ENCODE measurements around the gene PDK2.

Gene PDK2

DNA sequence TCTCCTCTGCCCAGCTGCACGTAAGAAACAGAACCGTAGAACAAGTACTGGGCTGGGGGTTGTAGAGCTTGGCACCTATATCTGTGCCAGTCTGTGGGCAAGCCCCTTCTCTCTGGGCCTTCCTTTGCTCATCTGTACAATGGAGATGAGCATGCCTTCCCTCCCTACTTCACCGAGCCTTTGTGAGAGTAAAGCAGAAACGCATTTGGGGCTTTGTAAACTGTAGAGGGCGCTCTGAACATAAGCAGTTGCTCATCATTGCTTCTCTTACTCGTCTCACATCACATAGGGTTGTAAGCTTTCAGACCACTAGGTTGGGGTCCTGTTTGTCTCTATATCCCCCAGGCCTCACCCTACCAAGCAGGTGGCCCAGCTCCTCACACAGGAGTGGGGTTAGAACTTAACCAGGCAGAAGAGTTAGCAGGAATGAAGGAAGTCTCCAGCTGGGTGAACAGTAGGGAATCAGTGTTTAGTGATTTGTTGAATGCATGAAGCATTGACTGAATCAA is 19.8 kb downstream of the PDK2 start:
- peak in 9 of 56 donors; percentile 13 to 48 (median 28) for DNase-seq

DNA sequence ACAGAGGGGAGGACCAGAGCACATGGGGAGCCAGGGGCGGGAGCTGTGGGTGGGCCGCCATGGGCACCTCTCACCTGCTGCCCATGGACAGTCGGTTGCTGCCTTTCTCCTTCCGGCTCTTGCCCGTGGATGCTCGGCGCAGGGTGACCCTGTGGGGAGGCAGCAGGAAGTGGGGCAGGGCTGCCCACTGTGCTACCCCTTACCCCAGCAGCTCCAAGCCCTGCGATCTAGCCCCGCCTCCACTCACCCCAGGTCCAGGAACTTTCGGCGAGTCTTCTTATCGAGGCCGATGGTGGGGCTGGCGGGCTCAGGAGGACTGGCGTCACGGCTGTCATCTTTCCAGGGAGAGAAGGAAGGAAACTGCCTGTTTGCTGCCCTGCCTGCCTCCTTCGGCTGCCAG is 20.6 kb downstream of the PDK2 start:
- DNase-seq: no peak

DNA sequence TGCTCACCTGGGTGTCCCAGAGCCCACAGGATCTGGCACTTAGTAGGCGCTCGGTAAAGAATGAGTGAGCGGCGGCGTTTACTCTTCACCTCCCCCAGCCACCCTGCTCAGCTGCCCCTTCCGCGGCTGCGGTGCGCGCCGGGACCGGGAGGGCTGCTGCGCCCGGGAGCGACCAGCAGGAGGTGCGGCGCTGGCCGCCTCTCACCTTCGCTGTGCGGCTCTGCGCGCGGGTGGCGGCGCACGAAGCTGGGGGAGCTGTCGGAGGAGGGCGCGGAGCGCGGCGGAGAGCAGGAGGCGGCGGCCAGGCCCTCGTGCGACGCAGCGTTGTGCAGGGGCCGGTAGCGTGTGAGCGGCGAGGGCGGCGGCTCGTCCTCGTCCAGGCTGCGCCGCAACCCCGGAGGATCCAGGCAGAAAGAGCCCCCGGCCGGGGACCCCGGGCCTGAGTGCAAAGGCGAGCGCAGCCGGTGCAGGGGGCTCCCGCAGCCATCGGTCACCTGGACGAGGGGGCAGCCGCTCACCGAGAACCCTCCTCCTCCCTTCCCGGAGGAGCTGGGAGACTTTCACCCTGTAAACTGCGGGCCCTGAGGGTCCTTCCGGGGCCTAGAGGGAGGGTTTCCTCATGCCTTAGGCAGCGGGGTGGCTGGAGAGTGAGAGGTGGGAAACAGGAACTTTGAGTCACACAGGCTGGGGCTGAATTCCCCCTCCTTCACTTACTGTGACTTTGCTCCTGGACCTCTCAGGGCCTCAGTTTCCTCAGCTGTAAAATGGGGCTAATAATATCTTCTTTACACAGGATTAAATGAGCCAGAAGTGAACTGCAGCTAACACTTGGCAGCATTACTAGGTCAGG is 22.3 kb downstream of the PDK2 start:
- DNase-seq: peak in 3 of 56 donors; percentile 25 to 36 (median 26)

DNA sequence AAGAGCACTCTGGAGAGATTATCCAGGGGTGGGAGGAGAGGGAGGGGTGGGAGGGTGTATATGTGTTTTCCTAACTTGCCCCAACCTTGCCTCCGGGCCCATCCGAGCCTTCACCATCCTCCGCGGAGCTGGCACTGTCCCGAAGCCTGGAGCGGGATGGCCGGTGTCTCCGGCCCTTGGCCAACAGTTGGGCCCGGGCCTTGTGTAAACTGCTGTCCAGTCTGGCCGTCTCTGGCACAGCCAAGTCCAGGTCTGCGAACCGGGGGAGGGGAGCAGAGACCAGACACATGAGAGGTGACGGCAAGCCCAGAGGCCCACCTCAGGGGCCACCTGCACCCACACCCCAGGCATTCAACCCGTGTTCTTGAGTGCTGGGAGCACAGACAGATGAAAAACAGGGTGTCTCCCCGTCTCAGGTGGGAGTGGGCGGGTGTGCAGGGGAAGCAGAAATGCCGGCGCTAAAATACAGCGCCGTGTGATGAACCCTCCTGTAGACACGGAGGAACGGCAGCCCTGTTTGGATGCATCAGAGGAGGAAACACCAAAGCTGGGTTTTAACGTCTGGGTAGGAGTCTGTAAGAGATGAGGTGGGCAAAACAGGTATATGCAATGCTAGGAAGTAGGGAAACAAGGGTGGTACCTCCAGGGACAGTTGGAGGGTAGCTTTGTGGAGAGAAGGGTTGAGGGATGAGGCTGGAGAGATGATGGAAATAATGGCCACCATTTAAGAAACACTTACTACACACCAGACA is 23.1 kb downstream of the PDK2 start:
- no peak for DNase-seq

DNA sequence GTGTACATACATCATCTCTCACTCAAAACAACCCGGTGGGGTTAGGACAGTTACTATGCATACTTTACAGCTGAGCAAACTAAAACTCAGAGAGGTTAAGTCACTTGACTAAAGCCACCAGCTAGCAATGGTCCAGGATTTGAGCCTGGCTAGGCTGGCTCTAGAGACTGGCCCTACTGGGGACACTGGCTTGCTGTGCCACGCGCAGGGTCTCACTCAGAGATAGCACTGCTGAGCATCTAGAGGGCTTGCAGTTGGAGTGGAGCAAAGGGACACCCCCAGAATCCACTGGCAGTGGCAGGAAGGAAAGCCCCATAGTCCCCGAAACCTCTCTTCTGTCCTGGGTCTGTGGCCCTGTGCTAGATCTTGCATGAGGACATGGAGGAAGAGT is 23.7 kb downstream of the PDK2 start:
- no peak for DNase-seq

DNA sequence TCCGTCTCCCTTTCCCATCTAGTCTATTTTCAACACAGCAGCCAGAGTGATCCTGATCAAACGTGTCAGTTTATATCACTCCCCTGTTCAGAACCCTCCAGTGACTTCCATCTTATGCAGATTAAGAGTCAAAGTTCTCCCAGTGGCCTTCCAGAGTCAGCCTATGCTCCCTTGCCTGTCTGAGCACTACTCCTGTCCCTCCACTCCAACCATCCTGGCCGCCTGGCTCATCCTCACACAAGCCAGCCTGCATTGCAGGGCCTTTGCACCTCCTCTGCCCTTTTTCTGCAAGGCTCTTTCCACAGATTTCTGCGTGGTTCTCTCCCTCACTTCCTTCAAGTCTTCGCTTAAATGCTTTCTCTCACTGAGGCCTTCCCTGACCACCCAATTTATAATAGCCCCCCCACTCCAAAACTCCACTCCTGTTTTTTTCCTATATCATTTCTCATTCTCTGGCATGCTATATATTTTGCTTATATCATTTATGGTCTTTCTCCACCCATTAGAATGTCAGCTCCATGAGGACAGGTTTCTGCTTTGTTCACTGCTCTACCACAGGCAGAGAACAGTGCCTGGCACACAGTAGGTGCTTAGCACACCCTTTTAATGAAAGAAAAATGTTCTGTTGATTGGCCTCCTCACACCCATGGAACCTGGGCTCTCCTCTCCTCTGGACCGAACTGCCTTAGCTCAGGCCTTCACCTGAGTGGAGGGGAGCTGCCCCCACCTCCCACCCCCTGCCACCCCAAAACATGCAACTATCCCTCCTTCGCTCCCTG is 25.5 kb downstream of the PDK2 start:
- DNase-seq: no peak

DNA sequence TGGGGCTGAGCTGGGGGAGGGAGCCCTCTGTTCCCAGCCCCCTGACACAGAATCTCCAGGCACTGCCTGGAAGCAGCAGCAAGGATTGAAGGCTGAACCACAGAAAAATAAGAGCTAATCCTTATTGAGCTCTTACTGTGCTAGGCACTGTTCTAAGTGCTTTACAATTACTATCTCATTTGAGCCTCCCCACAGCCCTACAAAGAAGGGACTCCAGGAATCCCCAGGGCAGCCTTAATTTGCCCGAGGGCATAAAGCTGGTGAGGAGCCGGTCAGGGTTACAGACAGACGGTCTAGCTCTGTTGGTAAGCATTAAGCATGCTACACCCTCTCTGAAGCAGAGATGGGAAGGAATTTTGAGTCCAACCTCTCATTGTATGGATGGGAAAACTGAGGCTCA is 27.8 kb downstream of the PDK2 start:
- DNase-seq: no peak

DNA sequence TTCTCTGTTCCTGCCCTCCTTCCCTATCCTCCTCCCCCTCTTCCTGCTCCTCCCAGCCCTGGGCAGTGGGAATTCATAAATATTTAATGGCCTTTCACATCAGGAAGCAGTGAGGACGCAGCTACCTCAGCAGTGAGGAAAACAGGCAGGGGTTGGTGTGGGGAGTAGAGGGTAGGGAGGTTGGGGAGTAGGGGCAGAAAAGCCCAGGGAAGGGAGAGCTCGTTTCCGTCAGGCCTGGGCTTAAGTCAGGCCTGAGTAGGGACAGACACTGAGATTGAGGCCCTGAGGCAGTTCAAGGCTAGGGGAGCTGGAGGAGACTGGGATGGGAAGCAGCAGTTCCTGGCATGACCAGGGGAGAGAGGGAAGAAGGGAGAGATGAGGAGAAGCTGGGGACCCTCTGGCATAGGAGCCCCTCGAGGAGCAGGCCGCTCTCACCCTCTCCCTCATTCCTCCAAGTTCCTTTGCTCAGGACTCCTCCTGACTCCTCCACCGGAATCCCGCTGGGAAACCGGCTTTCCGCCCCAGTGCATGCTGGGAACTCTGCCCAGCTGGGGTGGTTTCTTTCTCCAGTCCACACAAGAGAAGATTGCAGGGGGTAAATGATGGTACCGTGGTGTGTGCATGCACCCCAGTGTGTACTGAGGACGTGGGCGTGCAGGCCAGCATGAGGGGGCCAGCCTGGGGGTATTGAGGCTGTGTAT is 28.6 kb downstream of the PDK2 start:
- DNase-seq: peak in 6 of 56 donors; percentile 7 to 30 (median 20)

DNA sequence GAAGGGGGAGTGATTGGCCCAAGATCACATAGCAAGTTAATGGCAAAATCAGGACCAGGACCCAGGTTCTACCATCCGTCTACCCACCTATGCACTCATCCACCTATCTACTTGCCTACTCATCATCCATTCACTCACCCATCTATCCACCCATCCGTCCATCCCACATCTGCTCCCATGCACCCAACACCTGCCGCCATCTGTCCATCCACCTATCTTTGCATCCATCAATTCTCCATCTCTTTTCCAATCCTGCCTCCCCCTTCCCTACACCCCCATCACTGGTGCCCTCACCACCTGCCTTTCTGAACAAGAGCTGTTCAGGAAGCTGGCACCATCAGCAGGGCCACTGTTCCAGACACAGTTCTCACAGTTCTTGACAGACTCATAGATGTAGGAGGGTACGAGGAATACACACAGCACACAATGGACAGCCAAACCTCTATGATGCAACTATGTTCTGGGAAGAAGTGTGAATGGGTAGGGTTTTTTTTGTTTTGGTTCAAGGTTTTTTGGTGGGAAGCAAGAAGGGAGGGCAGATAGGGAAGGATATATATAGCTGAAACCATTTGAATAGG is 30.4 kb downstream of the PDK2 start:
- DNase-seq: peak in 2 of 56 donors; percentile 18 to 31

DNA sequence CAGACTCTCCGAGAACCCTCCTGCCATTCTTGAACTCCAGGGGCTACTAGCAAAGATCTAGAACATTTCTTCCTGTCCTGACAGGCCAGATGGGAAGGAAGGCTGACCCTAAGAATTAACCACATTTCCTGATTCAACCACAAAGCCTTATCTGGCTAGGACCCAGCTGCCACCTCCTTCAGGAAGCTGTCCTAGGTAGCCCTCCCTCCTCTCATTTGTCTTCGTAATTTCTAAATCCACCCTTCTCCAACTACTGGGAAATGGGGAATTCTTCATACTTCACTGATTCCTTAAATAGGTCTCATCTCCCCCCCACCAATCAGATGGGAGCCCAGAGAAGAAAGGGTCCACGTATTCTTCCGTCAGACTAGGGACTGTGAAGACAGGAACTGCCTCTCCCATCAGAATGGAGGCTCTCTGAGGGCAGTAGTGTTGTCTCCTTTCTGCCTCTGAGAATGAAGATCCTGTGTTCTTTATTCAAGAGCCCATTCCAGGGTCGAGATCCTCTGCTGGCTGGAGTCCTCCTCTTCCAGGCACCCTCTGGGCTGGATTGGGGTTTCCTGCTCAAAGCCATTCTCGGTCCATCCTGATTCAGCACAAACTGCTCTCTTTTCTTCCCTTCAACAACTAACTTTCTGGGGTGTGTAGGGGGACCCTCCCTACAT is 32.7 kb downstream of the PDK2 start:
- DNase-seq: no peak

DNA sequence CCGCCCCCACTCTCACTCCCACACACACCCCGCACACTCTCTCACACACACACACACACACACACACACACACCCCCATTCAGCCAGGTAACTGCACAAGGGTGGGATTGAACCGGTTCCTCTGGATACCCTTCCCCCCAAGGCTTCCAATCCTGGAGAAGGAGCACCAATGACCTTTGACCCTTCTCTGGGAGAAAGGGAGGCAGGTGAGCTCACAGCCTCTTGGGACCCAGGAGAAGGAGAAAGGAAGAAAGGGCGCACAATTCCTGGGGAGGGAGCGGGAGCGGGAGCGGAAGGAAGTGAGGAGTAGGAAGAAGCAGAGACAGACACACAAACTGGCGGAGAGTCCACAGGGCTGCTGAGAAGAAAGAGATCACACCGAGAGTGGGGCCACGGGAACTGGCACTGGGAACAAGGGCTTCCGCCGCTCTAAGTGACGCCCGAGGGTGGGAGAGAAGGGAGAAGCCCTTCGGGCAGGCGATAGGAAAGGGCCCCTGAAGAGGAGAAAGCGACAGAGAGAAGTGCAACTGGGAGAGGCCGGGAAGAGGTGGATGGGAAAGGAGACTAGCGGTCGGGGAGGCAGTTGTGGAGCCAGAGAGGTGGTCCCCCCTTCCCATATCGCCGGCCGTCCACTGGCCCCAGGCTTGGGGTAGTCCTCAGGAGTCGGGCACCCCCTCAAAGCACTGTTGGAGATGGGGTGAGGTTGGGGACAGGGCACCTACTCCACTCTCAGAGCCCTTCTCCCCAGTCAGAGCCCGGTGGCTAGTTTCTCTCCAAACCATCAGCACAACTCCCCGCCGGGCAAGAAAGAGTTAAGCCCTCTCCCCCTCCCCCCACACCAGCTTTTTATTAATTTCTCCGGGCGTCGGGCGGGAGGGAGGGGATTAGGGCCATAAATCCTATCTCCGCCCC is 33.5 kb downstream of the PDK2 start:
- peak in 4 of 56 donors; percentile 13 to 53 (median 36) for DNase-seq

DNA sequence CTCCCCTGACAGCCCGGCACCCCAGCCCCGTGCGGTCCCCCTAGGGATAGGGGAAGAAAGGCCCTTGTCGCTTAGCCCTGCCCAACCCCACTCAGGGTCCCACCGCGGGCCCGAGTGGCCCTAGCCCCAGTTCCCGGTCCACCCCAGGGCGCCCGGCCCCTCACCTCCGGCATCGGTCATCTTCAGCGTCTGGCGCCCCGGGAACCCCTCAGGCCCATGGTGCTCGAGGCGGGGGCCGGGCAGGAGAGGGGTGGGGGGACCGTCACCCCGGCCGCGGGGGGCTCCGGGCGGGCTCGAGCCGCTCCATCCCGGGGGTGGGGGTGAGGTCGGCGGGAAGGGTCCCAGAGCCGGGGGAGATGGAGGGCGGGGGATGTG is 34.2 kb downstream of the PDK2 start:
- DNase-seq: peak in 1 of 56 donors; percentile 53

DNA sequence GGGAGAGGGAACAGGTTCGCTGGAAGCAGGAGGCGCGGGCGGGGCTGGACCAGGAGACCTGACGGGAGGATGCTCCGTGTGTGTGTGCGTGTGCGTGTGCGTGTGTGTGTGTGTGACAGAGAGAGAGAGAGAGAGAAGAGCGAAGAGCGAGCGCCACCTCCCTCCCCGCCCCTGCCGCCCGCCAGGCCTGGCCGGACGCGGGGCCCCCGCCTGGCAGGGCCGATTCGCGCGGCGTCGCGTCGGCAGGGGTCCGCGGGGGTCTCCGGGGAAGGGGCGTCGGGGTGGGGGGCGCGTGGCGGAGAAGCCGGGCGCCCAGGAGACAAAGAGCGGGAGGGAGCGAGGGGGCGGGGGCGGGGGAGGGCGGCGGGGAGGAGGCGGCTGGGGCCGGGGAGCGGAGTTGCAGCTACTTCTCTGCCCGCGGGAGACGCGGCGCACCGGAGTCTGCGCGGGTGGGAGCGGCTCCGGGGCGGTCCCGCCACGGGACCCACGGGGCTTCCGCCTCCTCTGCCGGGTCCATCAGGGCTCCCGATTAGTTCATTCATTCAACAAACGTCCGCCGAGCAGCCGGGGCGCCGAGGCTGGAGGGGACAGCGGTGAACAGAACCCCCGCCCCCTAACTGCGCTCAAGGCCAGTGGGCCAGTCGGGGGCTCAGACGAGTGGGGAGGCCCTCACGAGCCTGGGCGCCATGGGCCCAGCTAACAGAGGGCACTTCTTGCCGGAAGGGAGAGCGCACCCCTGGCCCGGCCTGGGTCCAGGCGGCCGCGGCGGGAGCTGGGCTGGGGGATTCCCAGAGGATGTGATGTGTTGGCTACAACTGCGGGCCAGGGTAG is 34.8 kb downstream of the PDK2 start, which contains the start of gene SAMD14:
Gene SAMD14 (minus strand): TSS at position 433 of the 831 bp plus-strand sequence. CDS start 5,201 bp downstream, outside the sequence.
- DNase-seq: peak in 10 of 56 donors; percentile 20 to 54 (median 32)

DNA sequence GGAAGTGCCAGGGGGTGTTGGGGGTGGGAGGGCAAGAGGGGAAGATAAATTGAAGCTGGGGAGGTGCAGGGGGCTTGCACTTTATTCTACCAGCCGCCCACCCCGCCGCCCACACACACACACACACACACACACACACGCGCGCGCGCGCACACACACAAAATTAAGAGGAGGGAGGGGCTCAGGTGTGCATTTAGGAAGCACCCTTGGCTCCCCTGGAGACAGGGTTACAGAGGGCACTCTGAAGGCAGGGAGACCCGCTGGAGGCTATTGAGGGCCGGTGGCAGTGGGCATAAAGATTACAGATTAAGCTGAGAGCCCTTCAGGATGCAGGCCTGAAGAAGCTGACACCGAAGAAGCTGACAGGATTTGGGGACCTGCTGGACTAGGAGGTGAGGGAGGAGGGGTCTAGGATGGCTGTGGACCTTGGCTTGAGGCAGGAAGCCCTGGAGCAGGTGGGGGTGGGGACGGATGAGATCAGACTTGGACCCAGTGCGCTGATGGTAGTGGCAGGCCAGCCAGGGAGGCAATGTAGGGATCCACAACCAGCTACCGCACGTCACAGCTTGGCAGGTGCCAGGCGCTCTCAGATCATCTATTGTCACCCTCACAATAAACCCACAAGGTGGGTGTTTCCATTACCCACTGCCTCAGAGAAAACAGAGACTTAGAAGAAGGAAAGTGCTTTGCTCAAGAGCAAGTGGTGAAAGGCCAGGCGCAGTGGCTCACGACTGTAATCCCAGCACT is 35.6 kb downstream of the PDK2 start:
- no peak for DNase-seq

DNA sequence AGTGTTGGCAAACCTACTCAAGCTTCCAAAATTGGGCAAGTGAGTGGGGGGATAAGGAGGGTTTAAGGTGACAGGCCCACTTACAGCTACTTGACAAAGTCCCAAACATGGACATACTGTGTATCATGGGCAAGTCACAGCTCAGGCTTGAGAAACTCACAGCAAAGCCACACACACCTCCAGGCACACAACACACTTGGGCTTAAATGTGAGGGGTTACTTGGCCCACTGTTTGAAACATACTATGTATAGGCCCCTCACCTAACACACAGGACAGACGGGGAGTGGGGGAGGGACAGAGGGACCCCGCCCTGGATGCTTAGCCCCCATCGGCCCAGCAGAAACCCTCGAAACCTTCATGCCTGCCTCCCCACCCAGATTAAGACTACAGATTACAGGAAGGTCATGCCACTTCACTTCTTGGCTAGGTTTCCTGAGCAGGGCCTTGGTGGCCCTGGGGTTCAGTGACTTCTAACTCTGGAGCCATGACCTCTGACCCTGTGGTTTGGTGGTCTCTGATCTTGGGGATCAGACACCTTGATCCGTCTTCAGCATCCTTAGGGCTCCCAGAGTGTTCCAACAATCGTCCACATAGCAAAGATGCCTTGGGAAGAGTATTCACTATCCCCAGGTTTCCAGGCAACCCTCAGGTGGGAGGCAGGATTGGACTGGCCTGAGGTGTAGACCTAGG is 37.1 kb downstream of the PDK2 start:
- no peak for DNase-seq

DNA sequence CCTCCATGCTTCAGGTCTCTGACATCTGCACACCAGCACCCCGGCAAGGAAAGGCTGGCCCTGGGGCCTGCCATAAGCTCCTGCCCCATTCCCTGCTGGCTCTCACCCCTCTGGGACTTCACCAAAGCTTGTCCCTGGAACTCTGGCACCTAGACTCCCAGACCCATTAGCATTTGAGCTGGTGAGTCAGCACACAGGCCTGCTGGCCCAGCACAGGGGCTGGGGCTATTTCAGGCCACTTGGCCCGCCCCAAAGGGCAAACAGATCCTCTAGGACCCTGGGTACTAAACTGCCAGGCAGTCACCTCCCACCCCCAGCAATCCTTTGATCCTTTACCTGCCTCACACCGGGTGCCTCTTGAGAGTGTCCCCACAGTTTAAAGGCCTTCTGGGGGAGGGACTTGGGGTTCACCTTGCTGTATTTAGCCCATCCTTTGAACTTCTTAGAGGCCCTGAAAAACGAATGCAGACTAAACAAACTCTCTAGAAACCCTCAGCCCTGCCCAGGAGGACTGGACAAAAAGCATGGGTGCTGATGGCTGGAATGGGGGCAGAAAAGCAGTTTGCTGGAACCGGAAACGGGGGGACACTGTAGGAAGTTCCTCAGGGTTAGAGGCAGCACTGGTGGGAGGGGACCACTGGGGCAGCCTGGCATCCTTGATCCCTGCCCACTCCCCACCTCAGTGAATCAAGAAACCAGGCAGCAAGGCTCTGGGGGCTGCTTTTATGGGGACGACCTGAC is 38.0 kb downstream of the PDK2 start:
- DNase-seq: peak in 13 of 56 donors; percentile 12 to 66 (median 33)

All from amygdala (tissue), 56 donors.